Pancreas (tissue), 10 donors: ENCODE measurements around the gene PLPP3. TPM values are rescaled to one million over a fixed set of nuclear protein-coding genes. Genes with fewer than 3 reads are reported as not detected.

ENCODE experiments used
- ATAC-seq, 4 donors: fragments of 200-7000 bp; cut with Tn5 transposase; one replicate each; pipeline versions ENCODE4 v1.8.0 to v1.9.1; 2020; ENCODE audit warnings: mild to moderate bottlenecking in 4 of 4, moderate library complexity in 4 of 4
- DNase-seq, 6 donors: peaks; one replicate each; pipeline ENCODE4 v3.0.0-alpha.2; 2020
- FAIRE-seq: peaks from 2 replicates; lab custom pipeline; 2012; peaks lifted over from hg19 to GRCh38; lab: Jason Lieb, UNC
- H3K27ac ChIP-seq, 4 donors: fragments of 200-600 bp; sonication (generic); 1 replicate in 3 of 4; 2 replicates in 1 of 4; pipeline versions ENCODE4 v1.5.0 to v1.8.0; 2020
- H3K27me3 ChIP-seq, 4 donors: fragments of 200-600 bp; one replicate each; pipeline ENCODE4 v1.8.0; 2021
- H3K36me3 ChIP-seq, 3 donors: fragments of 200-600 bp; sonication (generic) in 1 of 3; one replicate each; pipeline versions ENCODE4 v1.5.0 to v1.8.0; 2020 to 2021
- H3K4me1 ChIP-seq, 3 donors: fragments of 200-600 bp; one replicate each; pipeline ENCODE4 v1.8.0; 2021
- H3K4me3 ChIP-seq, 4 donors: fragments of 200-600 bp; sonication (generic) in 2 of 4; one replicate each; pipeline versions ENCODE4 v1.5.0 to v1.8.0; 2020 to 2021
- H3K9me3 ChIP-seq, 4 donors: fragments of 200-600 bp; one replicate each; pipeline ENCODE4 v1.8.0; 2021
- CTCF ChIP-seq, 4 donors: fragments of 200-600 bp; sonication (generic) in 3 of 4; IDR thresholded peaks; one replicate each; pipeline versions ENCODE4 v1.5.0 to v1.8.0; 2021; ENCODE audit warnings: antibody characterized with exemption in 4 of 4
- WGBS, 2 donors: extraction: QIAGEN DNeasy Blood & Tissue Kit; methylation state at CpG; one replicate each; pipeline ENCODE4 v1.1.7; 2013; 5-methylcytosine and 5-hydroxymethylcytosine counted together
- intact Hi-C, 3 donors: fragments of 100-400 bp; cut with DNase I; formaldehyde crosslinking; loops; one replicate each; pipeline versions ENCODE4 v1.11.1 to v1.14.2; 2022
- polyA plus RNA-seq, 2 donors: library from polyadenylated mRNA; stranded (reverse); fragments of 200-250 nt; gene quantifications; one replicate each; pipeline ENCODE4 v1.2.3, GENCODE V29; 2013
- total RNA-seq, 6 donors: library from RNA; stranded (reverse); fragmentation: NEBNext Ultra II Directional in 4 of 6; extraction: Animal tissue kit (Norgen Biotek cat#: 25700) in 4 of 6; gene quantifications; one replicate each; pipeline versions ENCODE4 v1.2.1 to v1.2.4, GENCODE V29; 2021 to 2023
- donor health status: healthy with polysubstance abuse.
- donor health status: DM: no; HTN: no; CAD: no; lungs with moderate emphysema.
- donor health status: DM: no; HTN: no; CAD: no.
- donor health status: control.
- donor health status: control.
- donor health status: Bipolar disorder and iron deficiency.
- donor health status: DM: yes; HTN: yes; CAD: no.
- donor health status: DM: no; HTN: no; CAD: no.
- donor health status: DM: no; HTN: no; CAD: no.
- donor health status: DM: yes; HTN: yes; CAD: no.

The PLPP3 gene
- total and polyA plus RNA-seq, 8 donors: 5.5 to 29.6 (median 18.7) TPM

- Histone ChIP-seq H3K4me1 (peaks cover 17 to 47% (median 19%) of the 10 kb centered on the region in 3 donors), H3K27ac (no peak overlapping the region)
Observed at GRCh38 chr1:56510642-56511021, 68.7 kb downstream of the PLPP3 start.

GRCh38 chr1:56509713-56510641 lies 69.4 kb downstream of the PLPP3 start:
- intact Hi-C loops: loop anchor here in 1 of 3 donors (10.0 kb wide), 1 partner anchor 55 kb away; no protein-coding TSS in a partner anchor
- Histone ChIP-seq H3K9me3 (no peaks in the 10 kb centered on the region), H3K27me3 (no peaks in the 10 kb centered on the region), H3K36me3 (peaks cover 0 to 16% (median 15%) of the 10 kb centered on the region in 3 donors), H3K4me3 (no peak overlapping the region), H3K4me1 (peaks cover 17 to 49% (median 20%) of the 10 kb centered on the region in 3 donors), H3K27ac (no peak overlapping the region)
- TF ChIP-seq CTCF (IDR thresholded peaks at IDR 0.05): no peak
- WGBS, 2 donors: 66 to 67% methylated on average over 13 of the region's 13 CpGs
- no peak for FAIRE-seq
- no peak for DNase-seq
- ATAC-seq: no peak

More at GRCh38 chr1:56510642-56511021, 68.7 kb downstream of the PLPP3 start:
- H3K27me3 ChIP-seq: no peaks in the 10 kb centered on the region
- DNase-seq: no peak
- no peak overlapping the region for H3K4me3 ChIP-seq
- no peak for ATAC-seq
- no peak for FAIRE-seq
- no peaks in the 10 kb centered on the region for H3K9me3 ChIP-seq
- intact Hi-C loops: no loop called here
- TF ChIP-seq CTCF (IDR thresholded peaks at IDR 0.05): no peak
- 35 to 44% methylated on average over 1 of the region's 1 CpG for WGBS, 2 donors
- peaks cover 0 to 16% (median 15%) of the 10 kb centered on the region in 3 donors for H3K36me3 ChIP-seq

GRCh38 chr1:56508523-56508983 lies 70.8 kb downstream of the PLPP3 start:
- no peak for TF ChIP-seq CTCF (IDR thresholded peaks at IDR 0.05)
- Histone ChIP-seq H3K27me3 (no peaks in the 10 kb centered on the region), H3K27ac (peak overlapping the region in 3 of 4 donors; percentile 14 to 73 (median 68)), H3K9me3 (no peaks in the 10 kb centered on the region), H3K36me3 (peaks cover 0 to 16% (median 16%) of the 10 kb centered on the region in 3 donors), H3K4me1 (peaks cover 17 to 49% (median 20%) of the 10 kb centered on the region in 3 donors), H3K4me3 (no peak overlapping the region)
- ATAC-seq (peak; percentile 84 to 95 (median 92)), FAIRE-seq (no peak), DNase-seq (peak; percentile 68 to 87 (median 80))
- intact Hi-C loops: loop anchor here in 1 of 3 donors (10.0 kb wide), 1 partner anchor 56 kb away; no protein-coding TSS in a partner anchor
- 27% methylated on average over 4 of the region's 4 CpGs for WGBS, 2 donors

- intact Hi-C loops: loop anchor here in 1 of 3 donors (10.0 kb wide), 1 partner anchor 57 kb away; no protein-coding TSS in a partner anchor
- no peak for TF ChIP-seq CTCF (IDR thresholded peaks at IDR 0.05)
- peaks cover 0 to 22% (median 16%) of the 10 kb centered on the region in 3 donors for H3K36me3 ChIP-seq
Observed at GRCh38 chr1:56507925-56508522, 71.3 kb downstream of the PLPP3 start.

More at GRCh38 chr1:56507925-56508522, 71.3 kb downstream of the PLPP3 start:
- no peaks in the 10 kb centered on the region for H3K9me3 ChIP-seq
- ATAC-seq: no peak
- WGBS, 2 donors: 35 to 39% methylated on average over 3 of the region's 3 CpGs
- no peak for DNase-seq
- peaks cover 17 to 49% (median 20%) of the 10 kb centered on the region in 3 donors for H3K4me1 ChIP-seq
- H3K27me3 ChIP-seq: no peaks in the 10 kb centered on the region
- FAIRE-seq: no peak
- peak overlapping the region in 3 of 4 donors; percentile 14 to 73 (median 68) for H3K27ac ChIP-seq
- H3K4me3 ChIP-seq: no peak overlapping the region
